CD4-positive, alpha-beta memory T cell (primary cell): Measurements from ENCODE around the gene PTPRS. TPM values are rescaled to one million over a fixed set of nuclear protein-coding genes. Genes with fewer than 3 reads are reported as not detected.

ENCODE experiments used
- CTCF ChIA-PET: fragments of 350-600 bp; sonication (Branson Sonifier 250); formaldehyde crosslinking; loops from one replicate; lab custom pipeline; 2021; ENCODE audit warnings: inconsistent platforms; ENCODE audit not compliant: partially characterized antibody; lab: Charles Lee
- POLR2A ChIA-PET: fragments of 350-600 bp; sonication (Branson Sonifier 250); formaldehyde crosslinking; loops from one replicate; lab custom pipeline; 2021; ENCODE audit not compliant: partially characterized antibody; lab: Charles Lee
- DNase-seq, 5 donors: peaks; one replicate each; pipeline versions ENCODE4 v3.0.0 to v3.0.0-alpha.2; 2020 to 2022; ENCODE audit warnings: mixed read lengths in 1 of 5
- H3K27ac ChIP-seq: one replicate; pipeline ENCODE4 v1.7.0; 2013; ENCODE audit warnings: low read depth, low read length
- H3K27me3 ChIP-seq: 2 replicates; pipeline ENCODE4 v1.7.0; 2013; ENCODE audit warnings: mild to moderate bottlenecking, low read length, moderate library complexity; ENCODE audit not compliant: insufficient read depth
- H3K36me3 ChIP-seq: 2 replicates; pipeline ENCODE4 v1.7.0; 2013; ENCODE audit warnings: mild to moderate bottlenecking, low read length, moderate library complexity; ENCODE audit not compliant: insufficient read depth
- H3K4me1 ChIP-seq: 2 replicates; pipeline ENCODE4 v1.7.0; 2013; ENCODE audit warnings: mild to moderate bottlenecking, low read length, moderate library complexity; ENCODE audit not compliant: insufficient read depth
- H3K4me3 ChIP-seq, 2 donors: one replicate each; pipeline ENCODE4 v1.7.0; 2013; ENCODE audit warnings: low read length in 2 of 2, mild to moderate bottlenecking in 1 of 2
- H3K9me3 ChIP-seq, 2 donors: one replicate each; pipeline ENCODE4 v1.7.0; 2013; ENCODE audit warnings: low read length in 2 of 2, control low read depth in 1 of 2; ENCODE audit not compliant: control insufficient read depth in 1 of 2
- H3K27ac Mint-ChIP-seq, 7 donors: one replicate each; pipeline ENCODE4 v1.8.0; 2020 to 2021; ENCODE audit warnings: mixed read lengths in 7 of 7, mild to moderate bottlenecking in 6 of 7, inconsistent platforms in 3 of 7, moderate library complexity in 3 of 7
- H3K27me3 Mint-ChIP-seq, 2 donors: one replicate each; pipeline ENCODE4 v1.8.0; 2020 to 2021; ENCODE audit warnings: mixed read lengths in 2 of 2
- H3K36me3 Mint-ChIP-seq, 2 donors: one replicate each; pipeline ENCODE4 v1.8.0; 2020 to 2021; ENCODE audit warnings: mixed read lengths in 2 of 2, inconsistent platforms in 1 of 2, mild to moderate bottlenecking in 1 of 2
- H3K4me1 Mint-ChIP-seq, 4 donors: one replicate each; pipeline ENCODE4 v1.8.0; 2020 to 2021; ENCODE audit warnings: mixed read lengths in 4 of 4, mild to moderate bottlenecking in 1 of 4
- H3K4me3 Mint-ChIP-seq, 8 donors: one replicate each; pipeline ENCODE4 v1.8.0; 2020 to 2021; ENCODE audit warnings: mixed read lengths in 8 of 8, mild to moderate bottlenecking in 7 of 8, moderate library complexity in 6 of 8, inconsistent platforms in 3 of 8
- H3K9me3 Mint-ChIP-seq, 8 donors: one replicate each; pipeline ENCODE4 v1.8.0; 2020 to 2021; ENCODE audit warnings: mixed read lengths in 8 of 8, mild to moderate bottlenecking in 5 of 8, inconsistent platforms in 3 of 8, moderate library complexity in 1 of 8
- intact Hi-C: fragments of 100-400 bp; cut with micrococcal nuclease; formaldehyde crosslinking; loops from one replicate; pipeline ENCODE4 v1.15.1; 2023
- polyA plus RNA-seq, 2 donors: library from polyadenylated mRNA; unstranded; fragments of 300-500 nt; fragmentation: Illumina TruSeq; gene quantifications; one replicate each; pipeline ENCODE4 v1.2.3, GENCODE V29; 2021
- total RNA-seq, 2 experiments: library from RNA; stranded (reverse); gene quantifications; one replicate each; pipeline ENCODE4 v1.2.3, GENCODE V29; 2021

Gene PTPRS
- total and polyA plus RNA-seq, 4 experiments from 2014 or later = 0.20 to 0.30 (median 0.26) TPM; not detected in 1

- no peaks in the 10 kb centered on the region for H3K4me1 ChIP-seq
- Mint-ChIP-seq H3K9me3 (peaks cover 0 to 3% (median 0%) of the 10 kb centered on the region in 8 donors), H3K4me1 (no peaks in the 10 kb centered on the region), H3K27ac (no peak overlapping the region), H3K36me3 (peaks cover 0 to 2% of the 10 kb centered on the region in 2 donors), H3K27me3 (peaks cover 14 to 23% of the 10 kb centered on the region in 2 donors), H3K4me3 (no peak overlapping the region)
- no peaks in the 10 kb centered on the region for H3K9me3 ChIP-seq
- DNase-seq = no peak
- H3K4me3 ChIP-seq = no peak overlapping the region
- peaks cover 10% of the 10 kb centered on the region for H3K27me3 ChIP-seq
- CTCF ChIA-PET = no interaction called here
- H3K27ac ChIP-seq = no peak overlapping the region
- intact Hi-C loops = no loop called here
- POLR2A ChIA-PET = no interaction called here
- no peaks in the 10 kb centered on the region for H3K36me3 ChIP-seq
Observed at GRCh38 chr19:5317321-5317720, 23.3 kb downstream of the PTPRS start.

DNA sequence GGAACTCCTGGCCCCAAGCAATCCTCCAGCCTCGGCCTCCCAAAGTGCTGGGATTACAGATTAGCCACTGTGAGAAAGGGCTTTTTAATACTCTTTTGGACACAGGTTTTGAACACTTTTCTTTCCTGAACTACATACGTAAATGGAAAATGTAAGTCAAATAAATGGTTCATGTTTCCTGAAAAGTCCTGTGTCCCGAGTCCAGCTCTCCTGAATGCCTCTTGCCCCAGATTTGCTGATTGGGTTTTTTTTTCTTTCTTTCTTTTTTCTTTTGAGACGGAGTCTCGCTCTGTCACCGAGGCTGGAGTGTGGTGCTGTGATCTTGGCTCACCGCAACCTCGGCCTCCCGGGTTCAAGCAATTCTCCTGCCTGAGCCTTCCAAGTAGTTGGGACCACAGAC, 24.5 kb downstream of the PTPRS start:
- CTCF ChIA-PET = no interaction called here
- H3K27ac Mint-ChIP-seq = no peak overlapping the region

GRCh38 chr19:5314907-5315298, 25.7 kb downstream of the PTPRS start:
- Histone ChIP-seq H3K27ac (no peak overlapping the region), H3K4me1 (no peaks in the 10 kb centered on the region), H3K36me3 (no peaks in the 10 kb centered on the region), H3K9me3 (no peaks in the 10 kb centered on the region), H3K27me3 (no peaks in the 10 kb centered on the region), H3K4me3 (no peak overlapping the region)
- H3K36me3 Mint-ChIP-seq = peaks cover 0 to 2% of the 10 kb centered on the region in 2 donors
- H3K4me1 Mint-ChIP-seq = no peaks in the 10 kb centered on the region
- H3K27me3 Mint-ChIP-seq = peaks cover 9 to 19% of the 10 kb centered on the region in 2 donors
- intact Hi-C loops = no loop called here
- H3K4me3 Mint-ChIP-seq = no peak overlapping the region
- no peak overlapping the region for H3K27ac Mint-ChIP-seq
- no peak for DNase-seq
- ChIA-PET CTCF (no interaction called here), POLR2A (no interaction called here)
- H3K9me3 Mint-ChIP-seq = peaks cover 0 to 3% (median 0%) of the 10 kb centered on the region in 8 donors

More for the DNA sequence above, 24.5 kb downstream of the PTPRS start:
- intact Hi-C loops = no loop called here
- Mint-ChIP-seq H3K4me3 (no peak overlapping the region), H3K9me3 (peaks cover 0 to 4% (median 0%) of the 10 kb centered on the region in 8 donors), H3K4me1 (no peaks in the 10 kb centered on the region), H3K27me3 (peaks cover 9 to 19% of the 10 kb centered on the region in 2 donors), H3K36me3 (peaks cover 0 to 2% of the 10 kb centered on the region in 2 donors)
- no peaks in the 10 kb centered on the region for H3K4me1 ChIP-seq
- no peaks in the 10 kb centered on the region for H3K36me3 ChIP-seq
- no peak for DNase-seq
- no peak overlapping the region for H3K4me3 ChIP-seq
- H3K27ac ChIP-seq = no peak overlapping the region
- H3K9me3 ChIP-seq = no peaks in the 10 kb centered on the region
- POLR2A ChIA-PET = no interaction called here
- H3K27me3 ChIP-seq = no peaks in the 10 kb centered on the region

DNA sequence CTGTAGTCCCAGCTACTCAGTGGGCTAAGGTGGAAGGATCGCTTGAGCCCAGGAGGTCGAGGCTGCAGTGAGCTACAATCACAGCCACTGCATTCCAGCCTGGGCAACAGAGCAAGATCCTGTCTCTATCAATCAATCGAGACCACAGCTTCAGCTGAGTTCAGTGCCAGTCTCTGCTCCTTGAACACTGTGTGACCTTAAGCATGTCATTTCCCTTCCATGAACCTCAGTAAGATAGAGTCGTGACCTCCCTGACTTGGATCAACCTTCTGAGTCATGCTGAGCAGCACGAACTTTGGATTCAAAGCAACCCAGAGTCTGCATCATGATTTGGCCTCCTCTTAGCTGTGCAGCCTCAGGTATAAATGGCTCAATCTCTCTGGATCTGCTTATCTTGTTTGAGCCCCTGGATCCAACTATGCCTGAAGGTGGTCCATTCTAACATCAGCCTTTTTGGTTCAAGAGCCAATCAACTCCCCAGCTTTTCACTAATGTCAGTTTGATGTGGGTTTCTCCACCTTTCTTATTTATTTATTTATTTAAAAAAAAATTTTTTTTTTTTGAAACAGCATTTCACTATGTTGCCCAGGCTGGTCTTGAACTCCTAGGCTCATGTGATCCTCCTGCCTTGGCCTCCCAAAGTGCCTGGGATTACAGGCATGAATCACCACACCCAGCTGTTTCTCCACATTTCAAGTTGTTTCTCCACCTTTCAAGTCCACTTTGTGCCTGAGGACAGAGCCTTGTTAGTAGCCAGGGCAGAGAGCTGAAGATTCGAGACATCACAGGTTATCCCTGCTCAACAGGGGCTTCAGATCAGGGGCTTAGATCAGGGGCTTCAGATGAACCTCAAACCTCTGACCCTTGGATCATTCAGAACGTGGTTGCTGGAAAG, 26.4 kb downstream of the PTPRS start:
- Histone ChIP-seq H3K36me3 (no peaks in the 10 kb centered on the region), H3K9me3 (no peaks in the 10 kb centered on the region), H3K27me3 (no peaks in the 10 kb centered on the region), H3K4me3 (no peak overlapping the region), H3K4me1 (no peaks in the 10 kb centered on the region), H3K27ac (no peak overlapping the region)
- intact Hi-C loops = no loop called here
- CTCF ChIA-PET = no interaction called here
- POLR2A ChIA-PET = no interaction called here
- Mint-ChIP-seq H3K9me3 (peaks cover 0 to 3% (median 0%) of the 10 kb centered on the region in 8 donors), H3K27me3 (peaks cover 4 to 13% of the 10 kb centered on the region in 2 donors), H3K4me1 (no peaks in the 10 kb centered on the region), H3K4me3 (no peak overlapping the region), H3K27ac (no peak overlapping the region), H3K36me3 (peaks cover 0 to 2% of the 10 kb centered on the region in 2 donors)
- no peak for DNase-seq

DNA sequence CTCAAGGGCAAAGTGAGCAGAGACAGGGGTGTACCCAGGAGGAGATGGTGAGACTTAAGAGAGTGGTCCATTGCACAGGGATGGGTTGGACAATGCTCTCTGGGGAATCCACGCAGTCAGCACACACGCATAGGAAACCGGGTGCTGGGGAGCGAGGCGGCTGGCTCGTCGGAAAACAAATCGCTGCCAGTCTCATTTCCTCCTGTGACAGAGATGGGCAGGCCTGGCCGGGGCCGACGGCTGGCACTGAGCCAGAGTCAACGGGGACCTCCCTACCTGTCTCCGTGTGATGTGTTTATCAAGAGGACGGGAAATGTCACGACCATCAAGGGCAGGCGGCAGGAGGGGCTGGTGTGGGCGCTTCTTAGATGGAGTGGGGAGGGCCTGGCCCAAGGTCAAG, 27.3 kb downstream of the PTPRS start:
- no peak for DNase-seq
- H3K4me1 ChIP-seq = no peaks in the 10 kb centered on the region
- H3K4me3 ChIP-seq = no peak overlapping the region
- H3K27me3 ChIP-seq = no peaks in the 10 kb centered on the region
- Mint-ChIP-seq H3K27me3 (peaks cover 4 to 11% of the 10 kb centered on the region in 2 donors), H3K9me3 (peaks cover 0 to 3% (median 0%) of the 10 kb centered on the region in 8 donors), H3K4me1 (no peaks in the 10 kb centered on the region), H3K27ac (no peak overlapping the region), H3K4me3 (no peak overlapping the region), H3K36me3 (peaks cover 0 to 2% of the 10 kb centered on the region in 2 donors)
- H3K9me3 ChIP-seq = no peaks in the 10 kb centered on the region
- ChIA-PET POLR2A (no interaction called here), CTCF (no interaction called here)
- H3K36me3 ChIP-seq = no peaks in the 10 kb centered on the region
- intact Hi-C loops = no loop called here
- H3K27ac ChIP-seq = no peak overlapping the region

DNA sequence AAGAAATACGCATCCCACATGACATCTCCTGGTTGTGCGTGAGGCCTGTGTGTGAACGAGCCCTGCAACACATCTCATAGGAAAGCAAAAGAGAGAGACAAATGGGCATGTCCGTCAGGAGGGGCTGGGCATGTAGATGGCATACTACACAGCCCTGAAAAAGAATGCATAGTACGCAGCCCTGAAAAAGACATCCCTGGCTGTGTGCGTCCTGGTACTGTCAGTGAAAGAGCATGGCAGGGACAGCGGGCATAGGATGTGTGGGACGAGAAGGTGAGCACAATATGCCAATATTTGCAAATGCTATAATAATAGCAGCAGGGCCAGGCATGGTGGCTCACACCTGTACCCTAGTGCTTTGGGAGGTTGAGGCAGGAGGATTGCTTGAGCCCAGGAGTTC, 28.6 kb downstream of the PTPRS start:
- H3K4me3 Mint-ChIP-seq = peak overlapping the region in 1 of 8 donors; percentile 4
- no peaks in the 10 kb centered on the region for H3K4me1 Mint-ChIP-seq
- peaks cover 0 to 2% of the 10 kb centered on the region in 2 donors for H3K36me3 Mint-ChIP-seq
- no peak overlapping the region for H3K27ac Mint-ChIP-seq
- peaks cover 0 to 3% (median 0%) of the 10 kb centered on the region in 8 donors for H3K9me3 Mint-ChIP-seq
- H3K4me3 ChIP-seq = no peak overlapping the region
- intact Hi-C loops = no loop called here
- no peaks in the 10 kb centered on the region for H3K4me1 ChIP-seq
- peaks cover 3 to 9% of the 10 kb centered on the region in 2 donors for H3K27me3 Mint-ChIP-seq
- no peaks in the 10 kb centered on the region for H3K9me3 ChIP-seq
- ChIA-PET CTCF (no interaction called here), POLR2A (no interaction called here)
- H3K27ac ChIP-seq = no peak overlapping the region
- H3K27me3 ChIP-seq = no peaks in the 10 kb centered on the region
- H3K36me3 ChIP-seq = no peaks in the 10 kb centered on the region
- no peak for DNase-seq

DNA sequence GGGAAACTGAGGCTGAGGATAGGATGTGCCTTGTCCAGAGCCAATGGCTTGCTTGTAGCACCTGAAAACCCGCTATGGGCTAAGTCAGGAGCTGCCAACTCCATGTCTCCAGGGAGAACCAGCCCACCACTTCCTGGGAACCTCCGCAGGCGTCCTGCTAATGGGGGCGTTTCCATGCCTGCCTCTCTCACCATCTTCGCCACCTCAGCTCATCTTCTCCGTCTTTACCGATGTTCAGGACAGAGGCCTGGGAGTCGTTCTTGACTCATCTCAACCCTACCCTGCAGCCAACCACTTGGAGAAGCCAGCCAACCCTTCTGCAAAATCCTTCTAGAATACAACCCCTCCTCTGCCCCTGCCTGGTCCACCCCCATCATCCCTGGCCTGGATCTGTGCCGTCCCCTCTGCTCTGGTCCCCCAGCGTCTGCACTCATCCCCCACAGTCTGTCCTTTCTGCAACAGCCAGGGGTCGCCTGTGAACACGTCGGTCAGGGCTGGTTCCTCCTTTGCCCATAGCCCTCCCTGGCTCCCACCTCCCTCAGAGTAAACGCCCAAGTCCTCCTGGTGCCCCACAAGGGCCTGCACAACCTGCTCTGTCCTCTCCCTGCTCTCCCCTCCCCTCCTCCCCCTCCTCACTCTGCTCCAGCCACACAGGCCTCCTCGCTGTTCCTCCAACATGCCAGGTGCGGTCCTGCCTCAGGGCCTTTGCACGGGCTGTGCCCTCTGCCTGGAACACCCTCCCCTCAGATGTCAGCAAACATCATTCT, 31.0 kb downstream of the PTPRS start:
- intact Hi-C loops = no loop called here
- CTCF ChIA-PET = no interaction called here

More for the DNA sequence above, 31.0 kb downstream of the PTPRS start:
- Mint-ChIP-seq H3K36me3 (no peaks in the 10 kb centered on the region), H3K4me1 (no peaks in the 10 kb centered on the region), H3K27me3 (peaks cover 0 to 6% of the 10 kb centered on the region in 2 donors), H3K9me3 (peaks cover 0 to 2% (median 0%) of the 10 kb centered on the region in 8 donors), H3K27ac (peak overlapping the region in 2 of 7 donors; percentile 8 to 79), H3K4me3 (no peak overlapping the region)
- no peak for DNase-seq
- POLR2A ChIA-PET = no interaction called here
- H3K36me3 ChIP-seq = no peaks in the 10 kb centered on the region
- no peak overlapping the region for H3K27ac ChIP-seq
- H3K27me3 ChIP-seq = no peaks in the 10 kb centered on the region
- no peak overlapping the region for H3K4me3 ChIP-seq
- H3K4me1 ChIP-seq = no peaks in the 10 kb centered on the region
- no peaks in the 10 kb centered on the region for H3K9me3 ChIP-seq
